ENCODE data around the gene RTP5.

- TF ChIP-seq CTCF (IDR thresholded peaks at IDR 0.05; ENCODE audit: low read depth, low read length, poor library complexity, severe bottlenecking) (no peak), EZH2phosphoT487 (IDR thresholded peaks at IDR 0.05; ENCODE audit: borderline replicate concordance, low read length) (no peak)
These were observed 1.3 kb downstream of the RTP5 start for GRCh38 chr2:241870611-241871537.
